ENCODE measurements around the gene CYP2F1.

Gene CYP2F1

DNA sequence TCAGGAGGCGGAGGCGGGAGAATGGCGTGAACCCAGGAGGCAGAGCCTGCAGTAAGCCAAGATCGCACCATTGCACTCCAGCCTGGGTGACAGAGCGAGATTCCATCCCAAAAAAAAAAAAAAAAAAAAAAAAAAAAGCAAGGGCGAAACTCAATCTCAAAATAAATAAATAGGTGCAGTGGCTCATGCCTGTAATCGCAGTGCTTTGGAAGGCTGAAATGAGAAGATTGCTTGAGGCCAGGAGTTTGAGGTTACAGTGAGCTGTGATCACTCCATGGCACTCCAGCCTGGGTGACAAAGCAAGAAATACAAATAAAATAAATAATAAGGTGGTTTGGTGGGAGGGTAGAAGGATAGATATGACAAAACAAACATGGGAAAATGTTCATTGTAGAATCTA lies 39.8 kb downstream of the CYP2F1 start:
- Histone ChIP-seq H3K27me3 (ENCODE audit: insufficient read depth, low read length, poor library complexity) (no peaks in the 10 kb centered on the region), H2AK5ac (ENCODE audit: low read length) (no peak overlapping the region), H3K4ac (ENCODE audit: low read depth, low read length) (no peak overlapping the region), H3K79me2 (ENCODE audit: control insufficient read depth, insufficient read depth, low read length) (no peaks in the 10 kb centered on the region), H2BK120ac (ENCODE audit: low read depth, low read length) (no peak overlapping the region), H3K9ac (ENCODE audit: low read length) (no peak overlapping the region), H4K5ac (ENCODE audit: low read length) (no peak overlapping the region), H3K79me1 (ENCODE audit: low read length) (no peaks in the 10 kb centered on the region), H3K4me3 (ENCODE audit: low read length) (no peak overlapping the region), H2BK5ac (ENCODE audit: low read length) (no peak overlapping the region), H4K8ac (ENCODE audit: low read depth, low read length) (no peak overlapping the region), H3K56ac (ENCODE audit: low read length) (no peak overlapping the region), H2BK15ac (replicated peaks; ENCODE audit: low read depth) (no peak overlapping the region), H3K4me2 (ENCODE audit: low read length) (no peak overlapping the region), H3K36me3 (ENCODE audit: control insufficient read depth, insufficient read depth, low read length) (no peaks in the 10 kb centered on the region), H3K4me1 (ENCODE audit: control insufficient read depth, low read depth, low read length) (peaks cover 2% of the 10 kb centered on the region), H3K23ac (ENCODE audit: low read length) (no peak overlapping the region), H3K18ac (ENCODE audit: low read length) (no peak overlapping the region), H3K27ac (ENCODE audit: low read depth, low read length) (no peak overlapping the region)
- WGBS (ENCODE audit: extremely low coverage, insufficient coverage, low lambda C conversion rate) = no CpG with 5 or more reads among the region's 7 CpGs
- no peak for DNase-seq

DNA sequence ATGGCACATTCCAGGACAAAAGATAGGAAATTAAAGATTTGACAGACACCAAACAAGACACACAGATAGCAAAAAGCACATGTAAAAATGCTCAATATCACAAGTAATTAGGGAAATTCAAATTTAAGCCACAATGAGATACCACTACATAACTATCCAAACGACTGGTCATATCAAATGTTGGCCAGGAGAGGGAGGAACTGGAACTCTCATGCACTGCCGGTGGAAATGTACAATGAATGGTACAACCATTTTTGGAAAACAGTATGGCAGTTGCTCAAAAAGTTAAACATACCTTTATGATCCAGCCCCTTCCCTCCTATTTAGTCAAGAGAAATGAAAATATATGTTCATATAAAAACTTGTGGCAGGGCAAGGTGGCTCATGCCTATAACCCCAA lies 42.0 kb downstream of the CYP2F1 start:
- H3K4me2 ChIP-seq (ENCODE audit: low read length) = no peak overlapping the region
- no peaks in the 10 kb centered on the region for H3K79me1 ChIP-seq (ENCODE audit: low read length)
- no peaks in the 10 kb centered on the region for H3K27me3 ChIP-seq (ENCODE audit: insufficient read depth, low read length, poor library complexity)
- DNase-seq = no peak
- no peak overlapping the region for H3K4ac ChIP-seq (ENCODE audit: low read depth, low read length)
- no peak overlapping the region for H4K8ac ChIP-seq (ENCODE audit: low read depth, low read length)
- no peak overlapping the region for H2AK5ac ChIP-seq (ENCODE audit: low read length)
- no peak overlapping the region for H3K56ac ChIP-seq (ENCODE audit: low read length)
- no peak overlapping the region for H2BK15ac ChIP-seq (replicated peaks; ENCODE audit: low read depth)
- H2BK5ac ChIP-seq (ENCODE audit: low read length) = no peak overlapping the region
- H3K4me3 ChIP-seq (ENCODE audit: low read length) = no peak overlapping the region
- H3K27ac ChIP-seq (ENCODE audit: low read depth, low read length) = no peak overlapping the region
- H3K4me1 ChIP-seq (ENCODE audit: control insufficient read depth, low read depth, low read length) = peaks cover 3% of the 10 kb centered on the region
- no peak overlapping the region for H3K23ac ChIP-seq (ENCODE audit: low read length)
- H2BK120ac ChIP-seq (ENCODE audit: low read depth, low read length) = no peak overlapping the region
- H3K79me2 ChIP-seq (ENCODE audit: control insufficient read depth, insufficient read depth, low read length) = no peaks in the 10 kb centered on the region
- no peak overlapping the region for H3K9ac ChIP-seq (ENCODE audit: low read length)
- WGBS (ENCODE audit: extremely low coverage, insufficient coverage, low lambda C conversion rate) = no CpG with 5 or more reads among the region's 2 CpGs
- no peak overlapping the region for H4K5ac ChIP-seq (ENCODE audit: low read length)
- no peak overlapping the region for H3K18ac ChIP-seq (ENCODE audit: low read length)
- no peaks in the 10 kb centered on the region for H3K36me3 ChIP-seq (ENCODE audit: control insufficient read depth, insufficient read depth, low read length)

DNA sequence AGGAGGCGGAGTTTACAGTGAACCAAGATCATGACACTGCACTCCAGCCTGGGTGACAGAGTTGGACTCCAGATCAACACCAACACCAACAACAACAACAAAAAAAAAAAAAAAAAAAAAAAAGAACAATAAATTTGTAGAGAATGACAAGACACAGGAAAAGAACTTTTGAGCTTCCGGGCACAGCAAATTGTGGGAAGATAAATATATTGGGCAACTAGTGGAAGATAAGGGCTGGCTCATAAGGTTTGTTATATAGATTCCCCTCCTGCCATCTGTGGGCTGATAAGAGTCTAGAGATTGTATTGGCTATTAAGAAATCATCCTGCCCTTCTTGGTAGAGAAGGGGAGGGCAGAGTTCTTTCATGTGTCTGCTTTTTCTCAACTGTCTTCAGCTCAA lies 45.6 kb downstream of the CYP2F1 start:
- H3K4me2 ChIP-seq (ENCODE audit: low read length) = no peak overlapping the region
- H4K5ac ChIP-seq (ENCODE audit: low read length) = no peak overlapping the region
- H3K27me3 ChIP-seq (ENCODE audit: insufficient read depth, low read length, poor library complexity) = no peaks in the 10 kb centered on the region
- H2BK120ac ChIP-seq (ENCODE audit: low read depth, low read length) = no peak overlapping the region
- H3K4me1 ChIP-seq (ENCODE audit: control insufficient read depth, low read depth, low read length) = peaks cover 3% of the 10 kb centered on the region
- no peak overlapping the region for H3K56ac ChIP-seq (ENCODE audit: low read length)
- no peak overlapping the region for H3K27ac ChIP-seq (ENCODE audit: low read depth, low read length)
- H2BK15ac ChIP-seq (replicated peaks; ENCODE audit: low read depth) = no peak overlapping the region
- H3K4ac ChIP-seq (ENCODE audit: low read depth, low read length) = no peak overlapping the region
- no peak overlapping the region for H3K4me3 ChIP-seq (ENCODE audit: low read length)
- H3K9ac ChIP-seq (ENCODE audit: low read length) = no peak overlapping the region
- no peaks in the 10 kb centered on the region for H3K36me3 ChIP-seq (ENCODE audit: control insufficient read depth, insufficient read depth, low read length)
- no peak overlapping the region for H2BK5ac ChIP-seq (ENCODE audit: low read length)
- H3K23ac ChIP-seq (ENCODE audit: low read length) = no peak overlapping the region
- H3K79me1 ChIP-seq (ENCODE audit: low read length) = no peaks in the 10 kb centered on the region
- WGBS (ENCODE audit: extremely low coverage, insufficient coverage, low lambda C conversion rate) = no CpG with 5 or more reads among the region's 2 CpGs
- H3K18ac ChIP-seq (ENCODE audit: low read length) = no peak overlapping the region
- no peak for DNase-seq
- H4K8ac ChIP-seq (ENCODE audit: low read depth, low read length) = no peak overlapping the region
- no peak overlapping the region for H2AK5ac ChIP-seq (ENCODE audit: low read length)
- no peaks in the 10 kb centered on the region for H3K79me2 ChIP-seq (ENCODE audit: control insufficient read depth, insufficient read depth, low read length)

DNA sequence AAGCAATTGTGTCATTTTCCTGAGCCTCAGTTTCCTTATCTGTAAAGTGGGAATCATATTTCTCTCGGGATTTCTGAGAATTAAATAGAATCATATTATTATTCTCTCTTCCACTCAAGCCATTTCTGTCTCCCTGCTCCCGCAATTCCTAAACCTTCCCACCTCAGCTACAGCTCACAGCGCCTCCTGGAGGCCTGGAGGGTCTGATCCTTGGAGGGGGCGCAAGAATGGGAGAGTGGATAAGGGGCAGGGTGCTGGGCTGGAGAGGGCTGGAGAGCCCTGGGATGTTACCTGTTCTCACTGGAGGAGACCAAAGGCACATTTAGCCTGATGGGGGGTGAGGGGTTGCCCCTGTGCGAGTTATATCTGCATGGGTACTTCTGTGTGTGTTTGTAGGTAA lies 47.7 kb downstream of the CYP2F1 start:
- Histone ChIP-seq H4K8ac (ENCODE audit: low read depth, low read length) (no peak overlapping the region), H3K79me1 (ENCODE audit: low read length) (no peaks in the 10 kb centered on the region), H3K4me1 (ENCODE audit: control insufficient read depth, low read depth, low read length) (peaks cover 3% of the 10 kb centered on the region), H3K4ac (ENCODE audit: low read depth, low read length) (no peak overlapping the region), H3K27me3 (ENCODE audit: insufficient read depth, low read length, poor library complexity) (no peaks in the 10 kb centered on the region), H3K4me2 (ENCODE audit: low read length) (no peak overlapping the region), H3K79me2 (ENCODE audit: control insufficient read depth, insufficient read depth, low read length) (no peaks in the 10 kb centered on the region), H2BK15ac (replicated peaks; ENCODE audit: low read depth) (no peak overlapping the region), H3K4me3 (ENCODE audit: low read length) (no peak overlapping the region), H2AK5ac (ENCODE audit: low read length) (no peak overlapping the region), H3K27ac (ENCODE audit: low read depth, low read length) (no peak overlapping the region), H2BK5ac (ENCODE audit: low read length) (no peak overlapping the region), H3K18ac (ENCODE audit: low read length) (no peak overlapping the region), H3K23ac (ENCODE audit: low read length) (no peak overlapping the region), H3K36me3 (ENCODE audit: control insufficient read depth, insufficient read depth, low read length) (no peaks in the 10 kb centered on the region), H3K9ac (ENCODE audit: low read length) (no peak overlapping the region), H4K5ac (ENCODE audit: low read length) (no peak overlapping the region), H2BK120ac (ENCODE audit: low read depth, low read length) (no peak overlapping the region), H3K56ac (ENCODE audit: low read length) (no peak overlapping the region)
- DNase-seq = peak; percentile 64
- no CpG with 5 or more reads among the region's 5 CpGs for WGBS (ENCODE audit: extremely low coverage, insufficient coverage, low lambda C conversion rate)

DNA sequence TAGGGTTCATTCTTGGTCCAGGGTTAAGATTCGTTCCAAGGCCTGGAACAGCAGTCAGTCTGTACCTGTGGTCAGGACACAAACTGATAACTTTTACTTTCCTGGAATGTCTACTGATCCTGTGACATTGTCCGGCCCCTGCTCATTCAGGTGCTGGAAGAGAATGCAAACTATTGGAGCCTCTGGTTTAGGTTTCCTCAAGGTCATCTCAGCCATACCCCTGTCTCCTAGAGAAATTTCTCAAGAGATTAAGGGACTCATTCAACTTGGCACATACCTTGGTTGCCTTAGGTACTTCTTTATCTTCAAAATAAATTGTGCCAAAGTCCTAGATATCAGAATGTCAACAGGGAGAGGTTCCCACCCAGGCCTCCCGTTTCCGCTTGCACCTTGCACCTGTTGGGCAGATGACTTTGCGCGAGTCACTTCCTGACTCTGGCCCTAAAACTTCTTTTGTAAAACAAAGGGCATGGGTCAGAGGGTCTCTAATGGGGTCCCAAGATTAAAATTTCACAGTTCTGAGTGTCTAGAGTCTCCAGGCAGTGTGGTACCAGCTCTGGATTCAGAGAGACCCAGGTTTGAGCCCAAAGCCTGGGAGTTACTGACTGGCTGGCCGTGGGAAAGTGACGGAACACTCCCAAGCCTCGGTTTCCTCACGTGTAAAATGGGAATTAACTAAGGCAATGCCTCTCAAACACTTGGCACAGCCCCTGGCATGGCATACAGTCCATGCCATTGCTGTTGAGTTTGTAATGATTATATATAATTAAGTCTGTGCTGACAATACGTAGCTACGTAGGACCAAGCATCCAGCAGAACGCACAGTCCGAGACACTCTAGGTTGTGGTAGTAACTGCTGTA lies 52.9 kb downstream of the CYP2F1 start:
- Histone ChIP-seq H3K79me2 (ENCODE audit: control insufficient read depth, insufficient read depth, low read length) (no peaks in the 10 kb centered on the region), H3K56ac (ENCODE audit: low read length) (no peak overlapping the region), H3K4me1 (ENCODE audit: control insufficient read depth, low read depth, low read length) (no peaks in the 10 kb centered on the region), H3K23ac (ENCODE audit: low read length) (no peak overlapping the region), H2BK15ac (replicated peaks; ENCODE audit: low read depth) (no peak overlapping the region), H4K5ac (ENCODE audit: low read length) (no peak overlapping the region), H3K4me2 (ENCODE audit: low read length) (no peak overlapping the region), H3K18ac (ENCODE audit: low read length) (no peak overlapping the region), H3K27ac (ENCODE audit: low read depth, low read length) (no peak overlapping the region), H3K36me3 (ENCODE audit: control insufficient read depth, insufficient read depth, low read length) (no peaks in the 10 kb centered on the region), H2BK120ac (ENCODE audit: low read depth, low read length) (no peak overlapping the region), H2AK5ac (ENCODE audit: low read length) (no peak overlapping the region), H3K4me3 (ENCODE audit: low read length) (no peak overlapping the region), H3K4ac (ENCODE audit: low read depth, low read length) (no peak overlapping the region), H3K9ac (ENCODE audit: low read length) (no peak overlapping the region), H3K79me1 (ENCODE audit: low read length) (no peaks in the 10 kb centered on the region), H4K8ac (ENCODE audit: low read depth, low read length) (no peak overlapping the region), H2BK5ac (ENCODE audit: low read length) (no peak overlapping the region), H3K27me3 (ENCODE audit: insufficient read depth, low read length, poor library complexity) (no peaks in the 10 kb centered on the region)
- WGBS (ENCODE audit: extremely low coverage, insufficient coverage, low lambda C conversion rate) = no CpG with 5 or more reads among the region's 14 CpGs
- DNase-seq = no peak
